ENCODE data around the gene CCDC88C. TPM values are rescaled to one million over a fixed set of nuclear protein-coding genes. Genes with fewer than 3 reads are reported as not detected.

The CCDC88C gene
- total and polyA plus RNA-seq, 2 donors (not counting 3 experiments of a cell fraction or from before 2014, with no cell fraction given): 11.4 to 52.1 TPM

- ChIA-PET POLR2A (no interaction called here), CTCF (no interaction called here)
- intact Hi-C loops (cut with micrococcal nuclease) (no loop called here), dilution Hi-C loops (cut with MboI; ENCODE audit: extremely low pct_ligation_motif_present, low sequenced_read_pairs) (no loop called here)
- Histone ChIP-seq H3K9ac (replicated peaks; ENCODE audit: extremely low read depth, insufficient read depth, low read length) (no peak overlapping the region), H3K9me3 (replicated peaks; ENCODE audit: control insufficient read depth, insufficient read depth, low read length) (no peaks in the 10 kb centered on the region), H3K36me3 (ENCODE audit: control insufficient read depth in 2 of 2, extremely low read depth in 1 of 2, insufficient read depth in 2 of 2, low read length in 2 of 2) (no peaks in the 10 kb centered on the region), H3K9me1 (replicated peaks; ENCODE audit: control insufficient read depth, extremely low read depth, insufficient read depth, low read length) (no peaks in the 10 kb centered on the region), H3K79me2 (ENCODE audit: control insufficient read depth, insufficient read depth, low read length) (peaks cover 3% of the 10 kb centered on the region), H3K27me3 (ENCODE audit: control insufficient read depth in 2 of 2, insufficient read depth in 2 of 2, low read length in 2 of 2) (no peaks in the 10 kb centered on the region), H3K27ac (ENCODE audit: insufficient read depth, low read depth, low read length) (no peak overlapping the region), H3K4me3 (replicated peaks in 1 of 3; ENCODE audit: insufficient read depth in 1 of 3, low read depth in 1 of 3, low read length in 3 of 3) (no peak overlapping the region), H2AFZ (ENCODE audit: low read depth, low read length) (no peak overlapping the region), H3K4me1 (ENCODE audit: control insufficient read depth, extremely low read depth, insufficient read depth, low read length) (peaks cover 7% of the 10 kb centered on the region), H3K4me2 (ENCODE audit: insufficient read depth, low read length) (no peak overlapping the region), H4K20me1 (replicated peaks; ENCODE audit: control insufficient read depth, extremely low read depth, insufficient read depth, low read length) (no peaks in the 10 kb centered on the region)
- no TSS peak for BruUV-seq (replicated peaks)
- FAIRE-seq (no peak), DNase-seq (ENCODE audit: low read depth, low spot score) (no peak)
- TF ChIP-seq MAX (IDR thresholded peaks at IDR 0.05; ENCODE audit: insufficient read depth, insufficient read length) (no peak), EZH2 (IDR thresholded peaks at IDR 0.05; ENCODE audit: borderline replicate concordance, low read depth, low read length, severe bottlenecking) (no peak), POLR2AphosphoS5 (IDR thresholded peaks at IDR 0.05; ENCODE audit: insufficient read depth, low read depth, low read length) (no peak), FOS (IDR thresholded peaks at IDR 0.05; ENCODE audit: borderline replicate concordance, insufficient read depth, low read length) (no peak), MYC (IDR thresholded peaks at IDR 0.05; ENCODE audit: low read depth, low read length) (no peak)
Measured at GRCh38 chr14:91363776-91364523, 53.7 kb downstream of the CCDC88C start.

GRCh38 chr14:91361233-91361811, 56.3 kb downstream of the CCDC88C start:
- no peak overlapping the region for H3K4me3 ChIP-seq (replicated peaks in 1 of 3; ENCODE audit: insufficient read depth in 1 of 3, low read depth in 1 of 3, low read length in 3 of 3)
- no peak overlapping the region for H3K27ac ChIP-seq (ENCODE audit: insufficient read depth, low read depth, low read length)
- H3K4me2 ChIP-seq (ENCODE audit: insufficient read depth, low read length): no peak overlapping the region
- H3K9me3 ChIP-seq (replicated peaks; ENCODE audit: control insufficient read depth, insufficient read depth, low read length): no peaks in the 10 kb centered on the region
- DNase-seq (ENCODE audit: low read depth, low spot score) (no peak), FAIRE-seq (no peak)
- no TSS peak for BruUV-seq (replicated peaks)
- H3K9ac ChIP-seq (replicated peaks; ENCODE audit: extremely low read depth, insufficient read depth, low read length): no peak overlapping the region
- ChIA-PET CTCF (no interaction called here), POLR2A (interaction anchor here (0.6 kb wide), 1 partner anchor 94 kb away, joined by 8 read pairs; no protein-coding TSS in a partner anchor)
- intact Hi-C loops (cut with micrococcal nuclease): no loop called here
- H3K36me3 ChIP-seq (ENCODE audit: control insufficient read depth in 2 of 2, extremely low read depth in 1 of 2, insufficient read depth in 2 of 2, low read length in 2 of 2): peaks cover 0 to 2% of the 10 kb centered on the region in 2 experiments
- TF ChIP-seq GATA2 (IDR thresholded peaks at IDR 0.05; ENCODE audit: insufficient read depth, insufficient read length, low read depth, low read length) (no peak), EZH2 (IDR thresholded peaks at IDR 0.05; ENCODE audit: borderline replicate concordance, low read depth, low read length, severe bottlenecking) (no peak), CTCF (IDR thresholded peaks at IDR 0.05; ENCODE audit: extremely low read depth in 1 of 2, insufficient read depth in 1 of 2, low read depth in 1 of 2, low read length in 2 of 2) (no peak), POLR2AphosphoS5 (IDR thresholded peaks at IDR 0.05; ENCODE audit: insufficient read depth, low read depth, low read length) (no peak), FOS (IDR thresholded peaks at IDR 0.05; ENCODE audit: borderline replicate concordance, insufficient read depth, low read length) (no peak), MYC (IDR thresholded peaks at IDR 0.05; ENCODE audit: low read depth, low read length) (no peak), POLR2A (IDR thresholded peaks at IDR 0.05; ENCODE audit: low read depth, low read length) (no peak), MAX (IDR thresholded peaks at IDR 0.05; ENCODE audit: insufficient read depth, insufficient read length) (no peak), JUN (IDR thresholded peaks at IDR 0.05; ENCODE audit: borderline replicate concordance, insufficient read depth, insufficient read length, low read depth) (no peak)
- no peaks in the 10 kb centered on the region for H3K79me2 ChIP-seq (ENCODE audit: control insufficient read depth, insufficient read depth, low read length)
- H4K20me1 ChIP-seq (replicated peaks; ENCODE audit: control insufficient read depth, extremely low read depth, insufficient read depth, low read length): no peaks in the 10 kb centered on the region
- H3K9me1 ChIP-seq (replicated peaks; ENCODE audit: control insufficient read depth, extremely low read depth, insufficient read depth, low read length): no peaks in the 10 kb centered on the region
- peaks cover 7% of the 10 kb centered on the region for H3K4me1 ChIP-seq (ENCODE audit: control insufficient read depth, extremely low read depth, insufficient read depth, low read length)
- dilution Hi-C loops (cut with MboI; ENCODE audit: extremely low pct_ligation_motif_present, low sequenced_read_pairs): no loop called here
- no peaks in the 10 kb centered on the region for H3K27me3 ChIP-seq (ENCODE audit: control insufficient read depth in 2 of 2, insufficient read depth in 2 of 2, low read length in 2 of 2)
- no peak overlapping the region for H2AFZ ChIP-seq (ENCODE audit: low read depth, low read length)

Measured in endothelial cell of umbilical vein (primary cell).